ENCODE data around the gene CCDC127.

Gene CCDC127

DNA sequence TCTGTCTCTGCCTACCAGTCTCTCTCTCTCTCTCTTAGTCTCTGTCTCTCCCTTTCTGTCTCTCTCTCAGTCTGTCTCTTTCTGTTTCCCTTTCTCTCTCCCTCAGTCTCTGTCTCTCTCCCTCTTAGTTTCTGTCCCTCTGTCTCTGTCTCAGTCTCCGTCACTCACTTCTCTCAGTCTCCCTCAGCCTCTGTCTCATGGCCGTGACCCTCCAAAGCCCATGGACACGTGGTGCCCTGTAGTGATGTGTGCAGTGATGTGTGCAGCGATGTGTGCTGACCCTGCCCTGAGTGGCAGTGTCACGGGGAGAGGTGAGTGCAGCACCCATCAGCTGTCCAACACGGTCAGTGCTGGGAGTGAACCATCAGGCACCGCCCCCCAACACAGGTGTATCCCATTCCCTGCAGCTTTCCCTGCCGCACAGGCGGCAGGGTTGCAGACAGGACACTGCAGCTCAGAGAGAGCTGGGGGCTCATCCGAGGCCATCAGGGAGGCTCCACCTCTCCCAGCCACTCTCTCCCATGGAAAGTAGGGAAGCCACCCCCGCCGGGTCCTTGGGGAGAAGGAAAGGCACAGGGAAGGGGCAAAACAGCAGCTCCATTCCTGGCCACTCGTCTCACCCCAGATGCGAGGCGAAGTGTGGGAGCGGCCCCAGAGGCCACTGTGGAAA lies 27.5 kb downstream of the CCDC127 start:
- DNase-seq (no peak), ATAC-seq (no peak)

DNA sequence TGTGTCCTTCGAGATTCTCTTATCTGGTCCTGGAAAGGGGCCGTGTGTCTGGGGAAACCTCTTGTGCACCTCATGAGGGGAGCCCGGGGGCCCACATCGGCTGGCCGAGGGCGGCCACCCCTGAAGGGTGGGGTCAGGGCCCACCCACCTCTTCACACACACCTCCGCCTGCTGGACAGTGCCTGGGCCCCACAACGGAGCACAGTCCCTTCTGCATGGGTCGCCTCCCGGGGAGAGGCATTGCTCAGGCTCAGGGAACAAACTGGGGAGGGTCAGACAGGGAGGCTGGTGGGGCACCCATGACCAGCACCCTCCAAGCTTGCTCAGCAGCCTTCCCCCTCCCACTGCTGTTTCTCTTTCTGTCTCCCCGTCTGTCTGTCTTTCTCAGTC lies 28.0 kb downstream of the CCDC127 start:
- no peak for ATAC-seq
- DNase-seq, result no peak

DNA sequence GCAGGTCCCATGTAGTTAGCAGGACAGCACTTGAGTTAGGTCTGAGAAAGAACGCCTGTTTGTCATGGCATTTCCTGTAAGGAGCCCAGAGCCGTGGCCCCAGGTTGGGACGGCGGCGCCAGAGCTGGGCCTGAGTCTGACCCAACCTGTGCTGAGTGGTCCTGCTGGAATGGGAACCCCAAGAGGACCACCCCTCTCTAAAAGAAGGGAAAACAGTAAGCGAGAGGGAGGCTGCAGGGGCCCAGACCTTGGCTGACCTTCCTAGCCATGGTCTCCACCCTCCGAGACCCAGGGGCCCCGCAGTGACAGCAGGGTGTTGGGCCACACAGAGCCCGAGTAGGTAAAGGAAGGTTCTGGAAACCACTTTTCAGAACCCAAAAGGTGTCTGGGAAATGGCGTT lies 28.5 kb downstream of the CCDC127 start:
- ATAC-seq (no peak), DNase-seq (no peak)

DNA sequence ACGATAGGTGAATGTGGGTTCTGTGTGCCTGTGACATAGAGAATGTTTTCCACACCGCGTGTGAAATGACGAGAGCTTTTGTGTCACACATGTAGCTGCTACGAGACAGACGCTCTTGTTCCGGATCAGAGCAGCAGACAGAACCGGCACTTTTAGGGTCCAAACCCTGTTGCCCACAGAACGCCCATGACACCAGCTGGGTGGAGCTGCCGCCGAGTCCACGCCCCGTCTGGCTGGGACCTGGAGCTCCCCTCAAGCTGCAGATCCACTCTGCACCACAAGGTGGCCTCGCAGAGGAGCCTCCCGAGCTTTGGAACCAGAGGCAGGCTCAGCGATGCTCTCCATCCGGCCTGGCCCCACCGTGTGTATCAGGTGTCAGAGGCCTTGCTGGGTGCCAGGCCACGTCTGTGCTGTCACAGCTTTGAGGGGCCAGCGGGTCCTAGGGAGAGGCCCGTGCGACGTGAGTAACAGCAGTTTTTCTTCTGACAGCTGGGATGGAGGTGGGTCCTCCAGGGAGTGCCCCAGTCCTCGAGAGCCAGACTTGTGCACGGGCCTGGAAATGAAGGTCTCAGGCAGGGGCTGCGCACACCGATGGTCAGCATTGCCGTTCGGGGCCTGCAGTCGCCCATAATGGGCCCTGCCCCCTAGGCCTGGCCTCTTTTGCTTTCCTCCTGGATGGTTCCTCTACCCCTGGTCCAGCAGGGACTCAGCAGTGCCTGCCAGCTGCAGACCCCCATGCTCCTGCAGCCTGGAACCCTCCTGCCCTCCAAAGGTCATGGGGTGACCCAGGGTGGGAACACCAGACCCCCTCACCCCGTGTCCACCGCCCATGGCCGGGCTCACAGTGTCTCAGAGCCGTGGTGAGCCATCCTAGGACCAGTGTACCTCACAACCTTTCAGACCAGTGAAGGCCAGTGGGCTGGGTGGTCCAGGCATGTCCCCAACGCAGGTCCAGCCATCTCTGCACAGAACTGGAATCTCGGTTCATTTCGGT lies 29.2 kb downstream of the CCDC127 start:
- ATAC-seq, result peak; percentile 93
- peak; percentile 93 for DNase-seq

GRCh38 chr5:187617-188451 lies 30.1 kb downstream of the CCDC127 start:
- no peak for ATAC-seq
- no peak for DNase-seq

DNA sequence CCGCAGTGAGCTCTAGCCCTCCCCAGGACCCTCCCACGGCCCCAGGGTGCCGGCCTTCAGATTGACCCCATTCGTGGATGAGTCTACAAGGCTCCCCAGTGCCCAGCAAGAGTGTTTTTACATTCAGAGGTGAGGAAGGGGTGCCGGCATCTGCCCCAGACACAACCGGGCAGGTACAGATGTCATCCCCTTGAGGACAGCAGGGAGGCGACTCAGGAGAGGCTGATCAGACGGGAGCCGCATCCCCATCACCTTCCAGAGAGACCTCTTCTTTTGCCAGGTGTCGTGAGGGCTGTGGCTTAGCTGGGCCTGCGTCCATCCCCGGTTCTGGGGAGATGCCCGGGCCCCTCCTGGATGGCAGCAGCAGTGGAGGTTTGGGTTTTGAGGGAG lies 30.9 kb downstream of the CCDC127 start:
- no peak for DNase-seq
- no peak for ATAC-seq

GRCh38 chr5:186091-187041 lies 31.6 kb downstream of the CCDC127 start:
- no peak for DNase-seq

GRCh38 chr5:185095-186070 lies 32.6 kb downstream of the CCDC127 start:
- DNase-seq (no peak), ATAC-seq (no peak)

More at GRCh38 chr5:186091-187041, 31.6 kb downstream of the CCDC127 start:
- no peak for ATAC-seq

DNA sequence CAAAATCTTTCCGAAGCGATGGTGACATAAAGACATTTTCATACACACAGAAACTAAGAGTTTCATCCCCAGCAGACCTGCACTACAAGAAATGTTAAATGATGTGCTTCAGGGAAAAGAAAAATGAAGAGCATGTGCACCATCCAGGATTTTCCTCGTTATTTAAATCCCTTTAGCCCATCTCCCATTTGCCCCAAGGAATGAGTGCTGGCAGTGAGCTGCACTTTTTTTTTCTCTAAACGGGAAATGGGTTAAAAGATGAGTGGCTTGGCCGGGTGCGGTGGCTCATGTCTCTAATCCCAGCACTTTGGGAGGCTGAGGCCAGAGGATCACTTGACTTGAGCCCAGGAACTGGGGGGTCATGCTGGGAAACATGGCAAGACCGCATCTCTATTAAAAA lies 33.5 kb downstream of the CCDC127 start:
- no peak for DNase-seq
- no peak for ATAC-seq

DNA sequence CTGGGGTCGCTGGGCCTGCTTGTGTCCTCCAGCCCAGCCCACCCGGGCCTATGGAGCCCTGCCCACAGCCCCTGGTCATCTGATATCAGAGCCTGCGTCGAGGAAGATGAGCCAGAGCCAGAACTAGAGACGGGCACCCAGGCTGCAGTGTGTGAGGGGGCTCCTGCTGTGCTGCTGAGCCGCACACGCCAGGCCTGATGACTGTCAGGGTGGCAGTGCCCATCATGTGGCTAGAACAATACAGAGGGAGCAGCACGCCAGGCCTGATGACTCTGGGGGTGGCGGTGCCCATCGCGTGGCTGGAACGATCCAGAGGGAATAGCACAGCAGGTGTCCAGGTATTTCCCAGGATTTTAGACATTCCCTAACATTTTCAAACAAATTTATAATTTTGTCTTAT lies 35.8 kb downstream of the CCDC127 start:
- DNase-seq (no peak), ATAC-seq (no peak)

DNA sequence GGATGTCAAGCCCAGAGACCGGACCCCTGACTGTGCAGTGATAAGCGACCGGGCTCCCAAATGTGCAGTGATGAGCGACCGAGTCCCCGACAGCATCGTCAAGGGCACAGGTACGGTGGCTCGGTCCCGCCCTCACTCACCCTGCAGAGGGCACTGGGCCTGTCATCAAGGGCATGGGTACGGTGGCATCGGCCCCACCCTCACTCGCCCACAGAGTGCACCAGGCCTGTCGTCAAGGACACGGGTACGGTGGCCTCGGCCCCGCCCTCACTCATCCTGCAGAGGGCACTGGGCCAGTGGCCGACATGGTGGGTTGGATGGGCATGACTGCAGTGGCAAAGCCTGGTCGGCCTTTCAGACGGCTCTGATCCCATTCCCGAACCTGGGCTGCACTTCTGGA lies 36.4 kb downstream of the CCDC127 start:
- ATAC-seq (no peak), DNase-seq (no peak)

- ATAC-seq (no peak), DNase-seq (no peak)
These were observed 36.8 kb downstream of the CCDC127 start for GRCh38 chr5:181160-181559.

GRCh38 chr5:180286-180918 lies 37.6 kb downstream of the CCDC127 start:
- DNase-seq, result no peak
- no peak for ATAC-seq

GRCh38 chr5:179401-179800 lies 38.6 kb downstream of the CCDC127 start:
- ATAC-seq (no peak), DNase-seq (no peak)

- ATAC-seq, result no peak
These were observed 39.8 kb downstream of the CCDC127 start for GRCh38 chr5:178110-178509.

GRCh38 chr5:176296-176823 lies 41.6 kb downstream of the CCDC127 start:
- no peak for ATAC-seq

More at GRCh38 chr5:178110-178509, 39.8 kb downstream of the CCDC127 start:
- DNase-seq, result no peak

DNA sequence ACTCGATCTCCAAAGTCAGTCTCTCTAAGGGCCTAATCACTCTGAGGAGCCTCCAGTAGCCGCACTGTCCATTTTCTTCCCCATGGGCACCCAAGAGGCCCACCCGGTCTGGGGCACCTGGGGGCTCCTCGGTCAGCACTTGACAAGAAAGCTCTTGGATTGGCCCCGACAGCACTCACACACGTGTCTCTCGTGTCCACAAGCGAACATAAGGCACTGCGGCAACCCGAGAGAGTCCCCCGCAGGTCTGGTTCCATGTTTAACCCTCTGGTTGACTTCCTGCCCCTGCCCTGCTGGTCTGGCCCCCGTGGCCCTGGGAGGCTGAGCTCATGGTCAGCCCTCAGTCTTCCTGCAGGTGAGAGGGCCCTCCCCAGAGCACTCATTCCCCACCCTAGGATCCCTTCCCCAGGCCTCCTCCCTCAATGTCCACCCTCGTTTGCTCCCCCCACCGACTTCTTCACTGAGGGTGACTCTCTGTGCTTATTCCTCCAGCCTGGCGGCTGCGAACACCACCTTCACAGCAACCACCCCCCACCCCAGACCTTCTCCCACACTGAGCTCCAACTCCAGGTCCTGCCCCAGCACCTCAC lies 43.0 kb downstream of the CCDC127 start:
- no peak for DNase-seq
- ATAC-seq, result no peak

More at GRCh38 chr5:176296-176823, 41.6 kb downstream of the CCDC127 start:
- DNase-seq, result no peak

DNA sequence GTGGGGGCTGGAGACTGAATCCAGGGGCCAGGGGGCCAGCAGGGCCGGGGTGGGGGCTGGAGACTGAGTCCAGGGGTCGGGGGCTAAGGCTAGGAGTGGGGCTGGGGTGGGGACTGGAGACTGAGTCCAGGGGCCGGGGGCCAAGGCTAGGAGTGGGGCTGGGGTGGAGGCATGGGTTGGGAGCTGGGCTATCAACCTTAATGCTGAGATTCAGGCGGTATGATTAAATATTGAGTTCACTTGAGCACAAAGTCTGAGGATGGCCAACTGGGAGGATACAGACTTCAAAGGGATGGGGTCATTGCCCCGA lies 43.7 kb downstream of the CCDC127 start:
- DNase-seq (no peak), ATAC-seq (no peak)

Measured in stimulated activated naive CD8-positive, alpha-beta T cell treated with anti-CD3 and anti-CD28 coated beads, Interleukin-15, Interleukin-2, amounts not matched to agents 100 U/mL and 50 U/mL, for 24 hours (primary cell).